HepG2 (cell line): ENCODE data around the gene TTLL6. TPM values are rescaled to one million over a fixed set of nuclear protein-coding genes. Genes with fewer than 3 reads are reported as not detected.

Experiments
- ATAC-seq: fragments of 200-7000 bp; cut with Tn5 transposase; 3 replicates; pipeline ENCODE4 v1.9.1; 2020; ENCODE audit warnings: mild to moderate bottlenecking, moderate library complexity
- BruUV-seq: library from RNA; stranded (reverse); fragments of 400-500 nt; replicated peaks from 2 replicates; lab custom pipeline; 2021; lab: Mats Ljungman, UMichigan
- CTCF ChIA-PET: fragments of 300-600 bp; formaldehyde crosslinking; extraction: SDS; loops from one replicate; lab custom pipeline; 2021; ENCODE audit warnings: low total read pairs, inconsistent platforms, low intra/inter-chr PET ratio; lab: Yijun Ruan, JAX
- POLR2A ChIA-PET: fragments of 350-600 bp; sonication (Branson Sonifier 250); formaldehyde crosslinking; loops from one replicate; lab custom pipeline; 2020; ENCODE audit warnings: antibody characterized with exemption, inconsistent platforms; lab: Yijun Ruan, JAX
- DNase-seq: peaks from one replicate; pipeline ENCODE4 v3.0.0-alpha.2; 2015; ENCODE audit warnings: low spot score
- FAIRE-seq: peaks from 3 replicates; lab custom pipeline; 2011; peaks lifted over from hg19 to GRCh38; lab: Jason Lieb, UNC
- H2AFZ ChIP-seq: one replicate; pipeline ENCODE4 v1.6.1; 2011; ENCODE audit warnings: low read length, inconsistent platforms
- H3K27ac ChIP-seq: fragments of 300-600 bp; 3 replicates; pipeline ENCODE4 v1.8.0; 2011; ENCODE audit warnings: mixed run types, mild to moderate bottlenecking, mixed read lengths, low read length, inconsistent platforms; ENCODE audit not compliant: insufficient read depth; ENCODE audit errors: extremely low read length
- H3K27me3 ChIP-seq, 2 experiments: fragments of 200-600 bp in 1 of 2; 2 replicates in 1 of 2; 3 replicates in 1 of 2; pipeline versions ENCODE4 v1.6.0 to v1.8.0; 2011; ENCODE audit warnings: low read length in 2 of 2, mild to moderate bottlenecking in 2 of 2, moderate library complexity in 2 of 2, inconsistent platforms in 1 of 2; ENCODE audit not compliant: insufficient read depth in 2 of 2, control insufficient read depth in 1 of 2
- H3K36me3 ChIP-seq, 2 experiments: fragments of 200-600 bp in 1 of 2; replicated peaks in 1 of 2; 2 replicates in 1 of 2; 3 replicates in 1 of 2; pipeline versions ENCODE4 v1.5.1 to v1.8.0; 2011; ENCODE audit warnings: low read length in 2 of 2, inconsistent platforms in 1 of 2; ENCODE audit not compliant: insufficient read depth in 2 of 2, control insufficient read depth in 1 of 2
- H3K4me1 ChIP-seq: 2 replicates; pipeline ENCODE4 v1.5.1; 2012; ENCODE audit warnings: low read length, inconsistent platforms; ENCODE audit not compliant: insufficient read depth
- H3K4me2 ChIP-seq: 2 replicates; pipeline ENCODE4 v1.6.0; 2011; ENCODE audit warnings: low read depth, low read length, inconsistent platforms
- H3K4me3 ChIP-seq, 3 experiments: fragments of 200-600 bp in 1 of 3; sonication (generic), shearing (Covaris generic) in 1 of 3; replicated peaks in 1 of 3; 2 replicates each; pipeline ENCODE4 v1.5.1; 2011 to 2016; ENCODE audit warnings: low read length in 3 of 3, inconsistent platforms in 2 of 3, low read depth in 2 of 3, mild to moderate bottlenecking in 2 of 3, control low read depth in 1 of 3, mixed read lengths in 1 of 3; ENCODE audit not compliant: insufficient read depth in 1 of 3
- H3K79me2 ChIP-seq: one replicate; pipeline ENCODE4 v1.6.1; 2011; ENCODE audit warnings: low read length, inconsistent platforms; ENCODE audit not compliant: insufficient read depth
- H3K9ac ChIP-seq: 2 replicates; pipeline ENCODE4 v1.6.0; 2011; ENCODE audit warnings: mild to moderate bottlenecking, low read depth, low read length, inconsistent platforms; ENCODE audit not compliant: insufficient read depth
- H3K9me3 ChIP-seq: 2 replicates; pipeline ENCODE4 v1.5.1; 2012; ENCODE audit warnings: mild to moderate bottlenecking, low read length
- H4K20me1 ChIP-seq: 2 replicates; pipeline ENCODE4 v1.6.0; 2011; ENCODE audit warnings: inconsistent platforms, mild to moderate bottlenecking, low read length, moderate library complexity; ENCODE audit not compliant: insufficient read depth
- JARID2 ChIP-seq: sonication (generic); formaldehyde crosslinking; IDR thresholded peaks from 2 replicates; pipeline ENCODE4 v1.8.1; 2023; ENCODE audit warnings: missing genetic modification reagents, inconsistent platforms; ENCODE audit not compliant: insufficient replicate concordance
- PHF21A ChIP-seq: sonication (generic); formaldehyde crosslinking; IDR thresholded peaks from 2 replicates; pipeline ENCODE4 v1.5.0; 2020; ENCODE audit warnings: mild to moderate bottlenecking, missing genetic modification reagents
- SCMH1 ChIP-seq: sonication (generic); formaldehyde crosslinking; IDR thresholded peaks from 2 replicates; pipeline ENCODE4 v1.9.0; 2021; ENCODE audit warnings: missing genetic modification reagents, mild to moderate bottlenecking, borderline replicate concordance
- ZBTB42 ChIP-seq: sonication (generic); formaldehyde crosslinking; IDR thresholded peaks from 2 replicates; pipeline ENCODE4 v1.5.0; 2020; ENCODE audit warnings: mild to moderate bottlenecking, missing genetic modification reagents
- ZFP36L2 ChIP-seq: sonication (generic); formaldehyde crosslinking; IDR thresholded peaks from 2 replicates; pipeline ENCODE4 v1.4.0; 2020; ENCODE audit warnings: missing genetic modification reagents
- ZNF143 ChIP-seq: sonication (generic); formaldehyde crosslinking; IDR thresholded peaks from 2 replicates; pipeline ENCODE4 v1.4.0; 2020; ENCODE audit warnings: missing genetic modification reagents
- ZNF292 ChIP-seq: sonication (generic); formaldehyde crosslinking; IDR thresholded peaks from 2 replicates; pipeline ENCODE4 v1.8.1; 2022; ENCODE audit warnings: mild to moderate bottlenecking, low read depth, missing genetic modification reagents, borderline replicate concordance
- ZNF549 ChIP-seq: sonication (generic); formaldehyde crosslinking; IDR thresholded peaks from 2 replicates; pipeline ENCODE4 v1.5.0; 2020; ENCODE audit warnings: missing genetic modification reagents
- ZNF577 ChIP-seq: sonication (generic); formaldehyde crosslinking; IDR thresholded peaks from 2 replicates; pipeline ENCODE4 v1.4.0; 2020; ENCODE audit warnings: mild to moderate bottlenecking, low read depth, missing genetic modification reagents, borderline replicate concordance
- ZNF589 ChIP-seq: sonication (generic); formaldehyde crosslinking; conservative IDR thresholded peaks from 2 replicates; pipeline ENCODE4 v1.8.0; 2022; ENCODE audit warnings: mild to moderate bottlenecking, moderate library complexity, missing genetic modification reagents
- ZNF737 ChIP-seq: sonication (generic); formaldehyde crosslinking; IDR thresholded peaks from 2 replicates; pipeline ENCODE4 v1.5.0; 2020; ENCODE audit warnings: missing genetic modification reagents, mild to moderate bottlenecking, borderline replicate concordance
- WGBS: methylation state at CpG from one replicate; pipeline ENCODE4 v1.1.6; 2017; ENCODE audit warnings: low lambda C conversion rate; 5-methylcytosine and 5-hydroxymethylcytosine counted together
- in situ Hi-C: cut with HindIII; loops from 2 replicates; pipeline ENCODE4 v1.10.0; 2017; ENCODE audit warnings: low pct_unique_long_range_greater_than_20kb; ENCODE audit not compliant: extremely low pct_ligation_motif_present
- intact Hi-C: fragments of 100-400 bp; cut with micrococcal nuclease; formaldehyde crosslinking; loops from one replicate; pipeline ENCODE4 v1.10.0; 2022; ENCODE audit not compliant: unreplicated experiment
- polyA plus RNA-seq, 8 experiments: library from polyadenylated mRNA; depleted of rRNA in 3 of 8; stranded (reverse) in 7 of 8; unstranded in 1 of 8; fragments of >200 nt; fragmentation: Illumina TruSeq in 4 of 8; extraction: Trizol in 4 of 8; gene quantifications; 2 replicates each; pipeline versions ENCODE4 v1.2.1 to v1.2.3, GENCODE V29; 2011 to 2016; ENCODE audit warnings: low read depth in 4 of 8, missing spikeins in 1 of 8, mixed read lengths in 1 of 8; ENCODE audit not compliant: insufficient read depth in 1 of 8
- total RNA-seq, 5 experiments: library from RNA; depleted of rRNA; stranded (reverse); fragments of >200 nt; fragmentation: Illumina TruSeq; extraction: Trizol; gene quantifications; 2 replicates each; pipeline ENCODE4 v1.2.3, GENCODE V29; 2016; ENCODE audit warnings: low read depth in 1 of 5
- TF ChIP-seq, protein P1 (sequence below): sonication (generic); formaldehyde crosslinking; IDR thresholded peaks from 2 replicates; pipeline ENCODE4 v1.9.0; 2021; ENCODE audit warnings: missing genetic modification reagents, borderline replicate concordance
- TF ChIP-seq, protein P2 (sequence below): sonication (generic); formaldehyde crosslinking; IDR thresholded peaks from 2 replicates; pipeline ENCODE4 v1.4.0; 2020; ENCODE audit warnings: mild to moderate bottlenecking, missing genetic modification reagents

Gene TTLL6
- total and polyA plus RNA-seq, 2 of the 13 experiments (the other 11 are each of a cell fraction or from before 2014, with no cell fraction given), result 0.04 to 0.08 TPM

DNA sequence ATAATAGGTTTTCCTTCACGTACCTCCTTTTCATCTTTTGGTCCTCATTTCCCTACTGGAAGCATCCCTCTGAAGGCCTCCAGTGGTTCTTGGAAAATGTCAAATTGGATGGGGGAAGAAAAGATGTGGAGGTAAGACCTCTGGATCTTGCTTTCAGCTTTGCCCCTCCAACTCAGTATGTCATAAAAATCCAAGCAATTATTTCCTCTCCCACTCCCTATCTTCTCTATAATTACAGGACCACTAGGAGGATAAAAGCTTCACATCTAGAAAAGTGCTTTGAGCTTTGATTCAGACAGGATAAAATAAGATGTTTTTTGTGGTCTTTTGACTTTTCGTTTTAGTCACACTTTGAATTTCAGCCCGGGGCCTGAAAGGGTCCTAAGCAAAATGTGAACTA lies 1.7 kb downstream of the TTLL6 start:
- Histone ChIP-seq H2AFZ (no peak overlapping the region), H3K27me3 (peaks cover 0 to 28% of the 10 kb centered on the region in 2 experiments; a peak in 3 of 5 replicates), H3K4me2 (no peak overlapping the region), H3K79me2 (no peaks in the 10 kb centered on the region), H3K27ac (no peak overlapping the region), H3K36me3 (no peaks in the 10 kb centered on the region), H3K9me3 (no peaks in the 10 kb centered on the region), H3K9ac (no peak overlapping the region), H3K4me3 (no peak overlapping the region), H3K4me1 (peaks cover 32% of the 10 kb centered on the region), H4K20me1 (no peaks in the 10 kb centered on the region)
- ChIA-PET CTCF (interaction anchor here (1.7 to 6.3 kb wide), 3 partner anchors 11 to 70 kb away, joined by 8 to 155 read pairs (median 14); no protein-coding TSS in a partner anchor), POLR2A (interaction anchor here (1.5 kb wide), 1 partner anchor 64 kb away, joined by 8 read pairs; no protein-coding TSS in a partner anchor)
- in situ Hi-C loops (loop anchor here (10.0 kb wide), 1 partner anchor 229 kb away; no protein-coding TSS in a partner anchor), intact Hi-C loops (loop anchor here (2.0 kb wide), 1 partner anchor 55 kb away; no protein-coding TSS in a partner anchor)
- no TSS peak for BruUV-seq
- ATAC-seq (no peak), DNase-seq (no peak), FAIRE-seq (no peak)
- WGBS, result 13% methylated on average over 3 of the region's 3 CpGs
- no peak for TF ChIP-seq ZNF292 (CRISPR knock-in tag)
- no peak for TF ChIP-seq ZNF549 (CRISPR knock-in tag)
- TF ChIP-seq ZNF737 (CRISPR knock-in tag), result no peak
- no peak for TF ChIP-seq JARID2 (CRISPR knock-in tag)
- no peak for TF ChIP-seq ZNF589 (CRISPR knock-in tag)
- TF ChIP-seq, protein P1, sequence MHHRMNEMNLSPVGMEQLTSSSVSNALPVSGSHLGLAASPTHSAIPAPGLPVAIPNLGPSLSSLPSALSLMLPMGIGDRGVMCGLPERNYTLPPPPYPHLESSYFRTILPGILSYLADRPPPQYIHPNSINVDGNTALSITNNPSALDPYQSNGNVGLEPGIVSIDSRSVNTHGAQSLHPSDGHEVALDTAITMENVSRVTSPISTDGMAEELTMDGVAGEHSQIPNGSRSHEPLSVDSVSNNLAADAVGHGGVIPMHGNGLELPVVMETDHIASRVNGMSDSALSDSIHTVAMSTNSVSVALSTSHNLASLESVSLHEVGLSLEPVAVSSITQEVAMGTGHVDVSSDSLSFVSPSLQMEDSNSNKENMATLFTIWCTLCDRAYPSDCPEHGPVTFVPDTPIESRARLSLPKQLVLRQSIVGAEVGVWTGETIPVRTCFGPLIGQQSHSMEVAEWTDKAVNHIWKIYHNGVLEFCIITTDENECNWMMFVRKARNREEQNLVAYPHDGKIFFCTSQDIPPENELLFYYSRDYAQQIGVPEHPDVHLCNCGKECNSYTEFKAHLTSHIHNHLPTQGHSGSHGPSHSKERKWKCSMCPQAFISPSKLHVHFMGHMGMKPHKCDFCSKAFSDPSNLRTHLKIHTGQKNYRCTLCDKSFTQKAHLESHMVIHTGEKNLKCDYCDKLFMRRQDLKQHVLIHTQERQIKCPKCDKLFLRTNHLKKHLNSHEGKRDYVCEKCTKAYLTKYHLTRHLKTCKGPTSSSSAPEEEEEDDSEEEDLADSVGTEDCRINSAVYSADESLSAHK (CRISPR knock-in tag), result no peak
- no peak for TF ChIP-seq PHF21A (CRISPR knock-in tag)
- TF ChIP-seq ZNF577, result no peak
- TF ChIP-seq SCMH1 (CRISPR knock-in tag), result no peak
- TF ChIP-seq, protein P2, sequence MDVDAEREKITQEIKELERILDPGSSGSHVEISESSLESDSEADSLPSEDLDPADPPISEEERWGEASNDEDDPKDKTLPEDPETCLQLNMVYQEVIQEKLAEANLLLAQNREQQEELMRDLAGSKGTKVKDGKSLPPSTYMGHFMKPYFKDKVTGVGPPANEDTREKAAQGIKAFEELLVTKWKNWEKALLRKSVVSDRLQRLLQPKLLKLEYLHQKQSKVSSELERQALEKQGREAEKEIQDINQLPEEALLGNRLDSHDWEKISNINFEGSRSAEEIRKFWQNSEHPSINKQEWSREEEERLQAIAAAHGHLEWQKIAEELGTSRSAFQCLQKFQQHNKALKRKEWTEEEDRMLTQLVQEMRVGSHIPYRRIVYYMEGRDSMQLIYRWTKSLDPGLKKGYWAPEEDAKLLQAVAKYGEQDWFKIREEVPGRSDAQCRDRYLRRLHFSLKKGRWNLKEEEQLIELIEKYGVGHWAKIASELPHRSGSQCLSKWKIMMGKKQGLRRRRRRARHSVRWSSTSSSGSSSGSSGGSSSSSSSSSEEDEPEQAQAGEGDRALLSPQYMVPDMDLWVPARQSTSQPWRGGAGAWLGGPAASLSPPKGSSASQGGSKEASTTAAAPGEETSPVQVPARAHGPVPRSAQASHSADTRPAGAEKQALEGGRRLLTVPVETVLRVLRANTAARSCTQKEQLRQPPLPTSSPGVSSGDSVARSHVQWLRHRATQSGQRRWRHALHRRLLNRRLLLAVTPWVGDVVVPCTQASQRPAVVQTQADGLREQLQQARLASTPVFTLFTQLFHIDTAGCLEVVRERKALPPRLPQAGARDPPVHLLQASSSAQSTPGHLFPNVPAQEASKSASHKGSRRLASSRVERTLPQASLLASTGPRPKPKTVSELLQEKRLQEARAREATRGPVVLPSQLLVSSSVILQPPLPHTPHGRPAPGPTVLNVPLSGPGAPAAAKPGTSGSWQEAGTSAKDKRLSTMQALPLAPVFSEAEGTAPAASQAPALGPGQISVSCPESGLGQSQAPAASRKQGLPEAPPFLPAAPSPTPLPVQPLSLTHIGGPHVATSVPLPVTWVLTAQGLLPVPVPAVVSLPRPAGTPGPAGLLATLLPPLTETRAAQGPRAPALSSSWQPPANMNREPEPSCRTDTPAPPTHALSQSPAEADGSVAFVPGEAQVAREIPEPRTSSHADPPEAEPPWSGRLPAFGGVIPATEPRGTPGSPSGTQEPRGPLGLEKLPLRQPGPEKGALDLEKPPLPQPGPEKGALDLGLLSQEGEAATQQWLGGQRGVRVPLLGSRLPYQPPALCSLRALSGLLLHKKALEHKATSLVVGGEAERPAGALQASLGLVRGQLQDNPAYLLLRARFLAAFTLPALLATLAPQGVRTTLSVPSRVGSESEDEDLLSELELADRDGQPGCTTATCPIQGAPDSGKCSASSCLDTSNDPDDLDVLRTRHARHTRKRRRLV (CRISPR knock-in tag), result no peak
- TF ChIP-seq ZNF143 (CRISPR knock-in tag), result no peak
- TF ChIP-seq ZBTB42 (CRISPR knock-in tag), result no peak
- no peak for TF ChIP-seq ZFP36L2 (CRISPR knock-in tag)
